ENCODE results near the gene ADIPOR2. TPM values are rescaled to one million over a fixed set of nuclear protein-coding genes. Genes with fewer than 3 reads are reported as not detected.

Gene ADIPOR2
- total RNA-seq, 2 experiments from 2014 or later, result 24.7 to 51.1 TPM

DNA sequence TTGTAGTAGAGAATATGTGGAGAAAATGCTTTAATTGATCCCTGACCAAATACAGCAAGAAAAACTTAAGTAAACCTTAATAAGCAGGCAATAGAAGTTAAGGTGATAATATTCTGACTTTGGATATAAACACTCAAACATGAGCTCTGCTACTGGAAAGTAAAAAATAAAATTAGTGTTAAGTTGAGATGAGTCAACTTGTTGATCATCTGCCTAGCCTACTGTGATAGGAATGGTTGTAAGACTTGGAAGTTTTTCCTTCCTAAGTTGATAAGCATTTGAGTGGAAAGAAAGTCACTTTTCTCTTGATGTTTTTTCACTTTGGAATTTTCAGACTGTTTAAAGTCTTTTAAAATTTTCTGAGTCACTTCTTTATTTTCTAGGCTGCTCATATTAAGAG, 26.0 kb downstream of the ADIPOR2 start:
- Histone ChIP-seq H2AFZ (ENCODE audit: low read length) (no peak overlapping the region), H3K36me3 (ENCODE audit: insufficient read depth, low read length) (peaks cover 40% of the 10 kb centered on the region), H3K27ac (ENCODE audit: low read depth, low read length, poor library complexity, severe bottlenecking) (no peak overlapping the region), H4K20me1 (ENCODE audit: insufficient read depth, low read length) (peaks cover 6% of the 10 kb centered on the region; the same call in 1 of the 2 replicates), H3K4me2 (ENCODE audit: low read length) (no peak overlapping the region), H3K9me3 (ENCODE audit: low read length) (peaks cover 23% of the 10 kb centered on the region), H3K4me3 (ENCODE audit: low read depth, low read length, poor library complexity, severe bottlenecking) (no peak overlapping the region), H3K4me1 (ENCODE audit: insufficient read depth, low read length, poor library complexity, severe bottlenecking) (peaks cover 7% of the 10 kb centered on the region), H3K79me2 (ENCODE audit: insufficient read depth, low read depth, low read length) (peaks cover 46% of the 10 kb centered on the region), H3K9me2 (ENCODE audit: insufficient read depth, low read length) (no peaks in the 10 kb centered on the region)
- TF ChIP-seq EZH2phosphoT487 (IDR thresholded peaks at IDR 0.05; ENCODE audit: borderline replicate concordance, low read depth, low read length), result no peak
- TF ChIP-seq, protein P1, sequence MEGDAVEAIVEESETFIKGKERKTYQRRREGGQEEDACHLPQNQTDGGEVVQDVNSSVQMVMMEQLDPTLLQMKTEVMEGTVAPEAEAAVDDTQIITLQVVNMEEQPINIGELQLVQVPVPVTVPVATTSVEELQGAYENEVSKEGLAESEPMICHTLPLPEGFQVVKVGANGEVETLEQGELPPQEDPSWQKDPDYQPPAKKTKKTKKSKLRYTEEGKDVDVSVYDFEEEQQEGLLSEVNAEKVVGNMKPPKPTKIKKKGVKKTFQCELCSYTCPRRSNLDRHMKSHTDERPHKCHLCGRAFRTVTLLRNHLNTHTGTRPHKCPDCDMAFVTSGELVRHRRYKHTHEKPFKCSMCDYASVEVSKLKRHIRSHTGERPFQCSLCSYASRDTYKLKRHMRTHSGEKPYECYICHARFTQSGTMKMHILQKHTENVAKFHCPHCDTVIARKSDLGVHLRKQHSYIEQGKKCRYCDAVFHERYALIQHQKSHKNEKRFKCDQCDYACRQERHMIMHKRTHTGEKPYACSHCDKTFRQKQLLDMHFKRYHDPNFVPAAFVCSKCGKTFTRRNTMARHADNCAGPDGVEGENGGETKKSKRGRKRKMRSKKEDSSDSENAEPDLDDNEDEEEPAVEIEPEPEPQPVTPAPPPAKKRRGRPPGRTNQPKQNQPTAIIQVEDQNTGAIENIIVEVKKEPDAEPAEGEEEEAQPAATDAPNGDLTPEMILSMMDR (conservative IDR thresholded peaks at IDR 0.05; ENCODE audit: low read length), result no peak
- BruUV-seq (replicated peaks), result no TSS peak
- ChIA-PET CTCF (ENCODE audit: unreplicated experiment) (no interaction called here), POLR2A (interaction anchor here (1.5 kb wide), 1 partner anchor 19 kb away, joined by 3 read pairs; no protein-coding TSS in a partner anchor)
- no peak for DNase-seq (ENCODE audit: low spot score)
- intact Hi-C loops (cut with micrococcal nuclease; ENCODE audit: unreplicated experiment), result no loop called here

DNA sequence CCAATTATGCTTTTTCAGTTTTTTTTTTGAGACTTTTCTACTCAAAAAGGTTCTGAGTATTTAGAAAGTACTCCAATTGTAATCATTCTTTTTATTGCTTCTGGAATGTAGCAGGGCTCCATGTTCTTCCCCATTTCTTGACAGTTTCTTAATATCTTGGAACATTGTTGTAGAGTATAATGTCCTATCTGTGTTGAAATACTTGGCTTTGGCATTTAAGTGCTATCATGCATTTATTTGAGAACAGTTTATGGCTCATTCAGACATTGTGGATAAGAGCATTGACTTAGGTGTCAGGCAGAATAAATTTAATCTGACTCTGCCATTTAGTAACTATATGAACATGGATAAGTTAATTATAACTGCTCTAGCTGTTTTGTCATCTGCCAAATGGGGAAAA, 28.3 kb downstream of the ADIPOR2 start:
- H3K4me2 ChIP-seq (ENCODE audit: low read length), result no peak overlapping the region
- no peak for DNase-seq (ENCODE audit: low spot score)
- peaks cover 32% of the 10 kb centered on the region for H3K36me3 ChIP-seq (ENCODE audit: insufficient read depth, low read length)
- H3K27ac ChIP-seq (ENCODE audit: low read depth, low read length, poor library complexity, severe bottlenecking), result no peak overlapping the region
- ChIA-PET CTCF (ENCODE audit: unreplicated experiment) (no interaction called here), POLR2A (interaction anchor here (0.6 kb wide), 1 partner anchor 10 kb away, joined by 3 read pairs; no protein-coding TSS in a partner anchor)
- peaks cover 7% of the 10 kb centered on the region for H3K4me1 ChIP-seq (ENCODE audit: insufficient read depth, low read length, poor library complexity, severe bottlenecking)
- intact Hi-C loops (cut with micrococcal nuclease; ENCODE audit: unreplicated experiment), result no loop called here
- no peaks in the 10 kb centered on the region for H3K9me2 ChIP-seq (ENCODE audit: insufficient read depth, low read length)
- peaks cover 64% of the 10 kb centered on the region for H3K79me2 ChIP-seq (ENCODE audit: insufficient read depth, low read depth, low read length)
- H3K9me3 ChIP-seq (ENCODE audit: low read length), result peaks cover 20% of the 10 kb centered on the region
- TF ChIP-seq, protein P1 (conservative IDR thresholded peaks at IDR 0.05; ENCODE audit: low read length), result no peak
- no peak for TF ChIP-seq EZH2phosphoT487 (IDR thresholded peaks at IDR 0.05; ENCODE audit: borderline replicate concordance, low read depth, low read length)
- BruUV-seq (replicated peaks), result no TSS peak
- no peak overlapping the region for H2AFZ ChIP-seq (ENCODE audit: low read length)
- H4K20me1 ChIP-seq (ENCODE audit: insufficient read depth, low read length), result peaks cover 6% of the 10 kb centered on the region; the same call in 1 of the 2 replicates
- H3K4me3 ChIP-seq (ENCODE audit: low read depth, low read length, poor library complexity, severe bottlenecking), result no peak overlapping the region

DNA sequence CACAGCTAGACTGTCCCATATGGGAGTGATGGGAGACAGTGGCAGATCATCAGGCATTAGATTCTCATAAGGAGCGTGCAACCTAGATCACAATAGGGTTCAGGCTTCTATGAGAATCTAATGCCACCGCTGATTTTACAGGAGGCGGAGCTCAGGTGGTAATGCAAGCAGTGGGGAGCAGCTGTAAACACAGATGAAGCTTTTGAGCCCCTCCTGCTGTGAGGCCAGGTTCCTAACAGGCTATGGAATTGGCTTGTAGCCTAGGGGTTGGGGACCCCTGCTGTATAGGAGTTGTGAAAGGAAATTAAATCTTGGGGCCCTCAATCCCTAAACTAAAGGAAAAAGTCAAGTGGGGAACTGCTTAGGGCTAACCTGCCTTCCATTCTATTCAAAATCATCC, 29.6 kb downstream of the ADIPOR2 start:
- H3K9me3 ChIP-seq (ENCODE audit: low read length), result peaks cover 16% of the 10 kb centered on the region
- H4K20me1 ChIP-seq (ENCODE audit: insufficient read depth, low read length), result peaks cover 6% of the 10 kb centered on the region; the same call in 1 of the 2 replicates
- no peak for DNase-seq (ENCODE audit: low spot score)
- no peak overlapping the region for H3K4me3 ChIP-seq (ENCODE audit: low read depth, low read length, poor library complexity, severe bottlenecking)
- POLR2A ChIA-PET, result interaction anchor here (0.6 kb wide), 1 partner anchor 178 kb away, joined by 4 read pairs; no protein-coding TSS in a partner anchor
- no peak overlapping the region for H3K27ac ChIP-seq (ENCODE audit: low read depth, low read length, poor library complexity, severe bottlenecking)
- intact Hi-C loops (cut with micrococcal nuclease; ENCODE audit: unreplicated experiment), result no loop called here
- H3K9me2 ChIP-seq (ENCODE audit: insufficient read depth, low read length), result no peaks in the 10 kb centered on the region
- CTCF ChIA-PET (ENCODE audit: unreplicated experiment), result no interaction called here
- peaks cover 75% of the 10 kb centered on the region for H3K79me2 ChIP-seq (ENCODE audit: insufficient read depth, low read depth, low read length)
- H2AFZ ChIP-seq (ENCODE audit: low read length), result no peak overlapping the region
- H3K36me3 ChIP-seq (ENCODE audit: insufficient read depth, low read length), result peaks cover 32% of the 10 kb centered on the region
- peaks cover 7% of the 10 kb centered on the region for H3K4me1 ChIP-seq (ENCODE audit: insufficient read depth, low read length, poor library complexity, severe bottlenecking)
- BruUV-seq (replicated peaks), result no TSS peak
- TF ChIP-seq, protein P1 (conservative IDR thresholded peaks at IDR 0.05; ENCODE audit: low read length), result no peak
- TF ChIP-seq EZH2phosphoT487 (IDR thresholded peaks at IDR 0.05; ENCODE audit: borderline replicate concordance, low read depth, low read length), result no peak
- H3K4me2 ChIP-seq (ENCODE audit: low read length), result no peak overlapping the region
